ENCODE measurements around the gene COL23A1. TPM values are rescaled to one million over a fixed set of nuclear protein-coding genes. Genes with fewer than 3 reads are reported as not detected.

The COL23A1 gene
- total RNA-seq, 4 donors from 2014 or later = 7.9 to 20.4 (median 12.0) TPM

DNA sequence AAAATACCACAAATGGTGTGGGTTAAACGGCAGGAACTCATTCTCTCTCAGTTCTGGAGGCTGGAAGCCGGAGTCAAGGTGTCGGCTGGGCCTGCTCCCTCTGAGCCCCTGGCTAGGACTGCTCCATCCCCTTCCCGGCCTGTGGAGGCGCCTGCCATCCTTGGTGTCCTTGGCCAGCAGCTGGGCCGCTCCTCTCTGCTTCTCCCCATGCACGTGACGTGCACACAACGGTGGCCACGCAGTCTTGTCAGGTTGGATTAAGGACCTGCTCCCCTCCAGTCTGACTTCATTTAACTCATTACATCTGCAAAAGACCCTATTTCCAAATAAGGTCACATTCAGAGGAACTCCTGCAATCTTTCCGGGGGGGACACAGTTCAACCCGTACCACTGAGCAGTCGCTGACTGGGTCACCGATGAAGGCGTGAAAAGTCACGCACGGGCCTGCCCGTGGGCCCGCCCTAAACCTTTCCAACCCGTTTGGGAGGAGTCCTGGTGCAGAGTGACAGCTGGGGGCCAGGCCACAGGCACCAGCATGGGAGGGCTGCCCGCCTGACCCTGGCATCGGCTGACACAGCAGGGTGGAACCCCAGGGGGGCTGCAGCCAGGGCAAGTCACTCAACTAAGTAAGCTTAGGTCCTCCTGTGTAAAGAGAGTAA, 135.2 kb downstream of the COL23A1 start:
- no peak for DNase-seq (ENCODE audit: low spot score in 2 of 2)

DNA sequence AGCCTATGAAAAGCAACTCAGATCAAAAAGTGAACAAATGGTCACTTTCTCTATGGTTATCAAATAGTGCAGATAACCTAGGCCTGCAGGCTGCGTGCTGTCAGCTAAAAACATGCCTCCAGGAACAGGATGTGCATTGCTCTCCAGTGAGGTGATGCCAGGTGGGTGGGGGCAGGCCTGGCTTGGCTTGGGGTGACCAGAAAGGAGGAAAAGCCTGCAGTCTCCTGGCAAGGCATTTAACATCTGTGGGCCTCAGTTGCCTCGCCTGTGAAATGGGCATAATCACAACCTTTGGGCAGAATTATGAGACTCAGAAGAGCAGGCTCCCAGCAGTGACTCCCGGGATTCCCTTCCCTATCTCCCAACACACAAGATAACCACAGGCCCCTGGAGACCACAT, 135.9 kb downstream of the COL23A1 start:
- WGBS, 2 donors = 86 to 95% methylated on average over 3 of the region's 3 CpGs
- no peak for DNase-seq (ENCODE audit: low spot score in 2 of 2)
- Histone ChIP-seq H3K36me3 (no peaks in the 10 kb centered on the region), H3K4me3 (no peak overlapping the region), H3K27me3 (no peaks in the 10 kb centered on the region), H3K4me1 (no peaks in the 10 kb centered on the region), H3K27ac (no peak overlapping the region), H3K9me3 (no peaks in the 10 kb centered on the region)
- TF ChIP-seq EP300 (IDR thresholded peaks at IDR 0.05) = no peak
- TF ChIP-seq, protein P1, sequence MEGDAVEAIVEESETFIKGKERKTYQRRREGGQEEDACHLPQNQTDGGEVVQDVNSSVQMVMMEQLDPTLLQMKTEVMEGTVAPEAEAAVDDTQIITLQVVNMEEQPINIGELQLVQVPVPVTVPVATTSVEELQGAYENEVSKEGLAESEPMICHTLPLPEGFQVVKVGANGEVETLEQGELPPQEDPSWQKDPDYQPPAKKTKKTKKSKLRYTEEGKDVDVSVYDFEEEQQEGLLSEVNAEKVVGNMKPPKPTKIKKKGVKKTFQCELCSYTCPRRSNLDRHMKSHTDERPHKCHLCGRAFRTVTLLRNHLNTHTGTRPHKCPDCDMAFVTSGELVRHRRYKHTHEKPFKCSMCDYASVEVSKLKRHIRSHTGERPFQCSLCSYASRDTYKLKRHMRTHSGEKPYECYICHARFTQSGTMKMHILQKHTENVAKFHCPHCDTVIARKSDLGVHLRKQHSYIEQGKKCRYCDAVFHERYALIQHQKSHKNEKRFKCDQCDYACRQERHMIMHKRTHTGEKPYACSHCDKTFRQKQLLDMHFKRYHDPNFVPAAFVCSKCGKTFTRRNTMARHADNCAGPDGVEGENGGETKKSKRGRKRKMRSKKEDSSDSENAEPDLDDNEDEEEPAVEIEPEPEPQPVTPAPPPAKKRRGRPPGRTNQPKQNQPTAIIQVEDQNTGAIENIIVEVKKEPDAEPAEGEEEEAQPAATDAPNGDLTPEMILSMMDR (IDR thresholded peaks at IDR 0.05) = no peak
- no peak for TF ChIP-seq POLR2A (IDR thresholded peaks at IDR 0.05)

More for the DNA sequence above, 135.2 kb downstream of the COL23A1 start:
- no peaks in the 10 kb centered on the region for H3K27me3 ChIP-seq
- no peaks in the 10 kb centered on the region for H3K36me3 ChIP-seq
- H3K27ac ChIP-seq = no peak overlapping the region
- 86 to 91% methylated on average over 22 of the region's 22 CpGs for WGBS, 2 donors
- no peaks in the 10 kb centered on the region for H3K9me3 ChIP-seq
- H3K4me3 ChIP-seq = no peak overlapping the region
- no peaks in the 10 kb centered on the region for H3K4me1 ChIP-seq
- TF ChIP-seq POLR2A (IDR thresholded peaks at IDR 0.05) (no peak), EP300 (IDR thresholded peaks at IDR 0.05) (no peak)
- TF ChIP-seq, protein P1 (IDR thresholded peaks at IDR 0.05) = no peak

DNA sequence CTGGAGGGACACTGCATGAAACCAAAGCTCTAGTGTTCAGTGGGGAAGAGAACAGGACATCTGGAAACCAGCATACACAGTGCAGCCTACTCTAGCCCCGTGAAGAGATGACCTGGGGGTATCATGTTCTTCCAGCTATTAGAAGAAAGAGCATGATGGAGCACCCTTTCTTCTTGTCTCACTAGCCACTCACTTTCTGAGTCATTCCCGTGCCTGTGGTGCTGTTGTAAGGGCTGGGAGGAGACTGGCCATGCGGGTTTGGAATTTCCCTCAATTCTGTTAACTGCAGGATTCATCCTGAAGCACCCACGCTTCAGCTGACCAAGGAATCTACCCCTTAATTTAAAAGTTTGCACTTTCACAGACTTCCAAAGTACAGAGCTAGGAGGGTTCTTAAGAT, 137.0 kb downstream of the COL23A1 start:
- H3K4me1 ChIP-seq = no peaks in the 10 kb centered on the region
- TF ChIP-seq EP300 (IDR thresholded peaks at IDR 0.05) = no peak
- TF ChIP-seq, protein P1 (IDR thresholded peaks at IDR 0.05) = no peak
- no peak for TF ChIP-seq POLR2A (IDR thresholded peaks at IDR 0.05)
- no peak overlapping the region for H3K27ac ChIP-seq
- 42 to 52% methylated on average over 4 of the region's 4 CpGs for WGBS, 2 donors
- no peaks in the 10 kb centered on the region for H3K36me3 ChIP-seq
- no peak for DNase-seq (ENCODE audit: low spot score in 2 of 2)
- H3K9me3 ChIP-seq = no peaks in the 10 kb centered on the region
- no peak overlapping the region for H3K4me3 ChIP-seq
- no peaks in the 10 kb centered on the region for H3K27me3 ChIP-seq

DNA sequence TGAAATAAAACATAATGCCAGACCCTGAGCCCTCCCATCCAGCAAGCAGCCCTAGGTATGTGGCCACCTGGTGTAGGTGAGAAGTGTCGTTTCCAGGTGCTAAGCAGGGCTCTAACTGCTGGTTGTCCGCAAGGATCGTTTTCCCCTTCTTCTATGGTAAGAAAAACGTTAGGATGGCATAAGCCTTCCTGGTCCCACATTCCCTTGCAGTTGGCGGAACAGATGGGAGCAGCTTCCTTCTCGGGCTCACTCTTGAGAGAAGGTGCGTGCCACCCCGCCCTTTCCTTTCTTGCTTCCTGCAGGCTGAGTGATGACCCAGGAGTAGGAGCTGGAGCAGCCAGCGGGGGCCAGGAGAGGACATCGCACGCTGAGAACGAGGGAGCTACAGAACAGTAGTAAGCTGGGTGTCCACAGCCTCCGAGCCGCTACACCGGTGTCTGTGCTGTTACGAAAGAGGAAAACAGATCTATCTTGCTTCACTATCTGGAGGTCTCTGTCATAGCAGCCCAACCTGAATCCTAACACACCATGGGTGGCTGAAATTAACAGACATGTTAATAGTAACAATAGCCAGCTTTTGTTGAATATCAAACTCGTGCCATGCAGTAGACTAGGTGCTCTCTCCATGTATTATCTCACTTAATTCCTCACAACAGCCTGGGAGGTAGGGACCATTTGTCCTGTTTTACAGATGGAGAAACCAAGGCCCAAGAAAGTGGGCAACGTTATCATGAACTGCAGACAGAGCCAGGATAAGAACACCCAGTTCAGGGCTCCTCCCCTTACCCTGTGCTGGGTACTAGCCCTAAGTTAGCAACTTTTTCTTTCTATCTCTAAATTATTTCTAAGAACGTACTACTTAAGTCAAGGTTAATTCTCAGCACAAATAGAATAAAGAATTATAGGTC, 139.8 kb downstream of the COL23A1 start:
- Histone ChIP-seq H3K36me3 (no peaks in the 10 kb centered on the region), H3K9me3 (peaks cover 0 to 3% (median 0%) of the 10 kb centered on the region in 4 donors), H3K4me1 (no peaks in the 10 kb centered on the region), H3K27me3 (no peaks in the 10 kb centered on the region), H3K4me3 (no peak overlapping the region), H3K27ac (no peak overlapping the region)
- 80 to 83% methylated on average over 19 of the region's 19 CpGs for WGBS, 2 donors
- DNase-seq (ENCODE audit: low spot score in 2 of 2) = no peak
- TF ChIP-seq POLR2A (IDR thresholded peaks at IDR 0.05) (no peak), EP300 (IDR thresholded peaks at IDR 0.05) (no peak)
- TF ChIP-seq, protein P1 (IDR thresholded peaks at IDR 0.05) = no peak

All from tibial nerve (tissue), 4 donors.